Type B pancreatic cell (in vitro differentiated cells): ENCODE results near the gene PROK2. TPM values are rescaled to one million over a fixed set of nuclear protein-coding genes. Genes with fewer than 3 reads are reported as not detected.

Experiments used
- DNase-seq: peaks from one replicate; pipeline ENCODE4 v3.0.0; 2021; ENCODE audit warnings: mixed read lengths; ENCODE audit not compliant: unreplicated experiment; ENCODE audit errors: extremely low spot score
- H3K27ac Mint-ChIP-seq: 2 replicates; pipeline ENCODE4 v1.8.0; 2021; ENCODE audit warnings: mild to moderate bottlenecking, mixed read lengths
- H3K27me3 Mint-ChIP-seq: 2 replicates; pipeline ENCODE4 v1.8.0; 2021; ENCODE audit warnings: mixed read lengths
- H3K36me3 Mint-ChIP-seq: 2 replicates; pipeline ENCODE4 v1.8.0; 2021; ENCODE audit warnings: mixed read lengths
- H3K4me1 Mint-ChIP-seq: one replicate; pipeline ENCODE4 v1.8.0; 2021; ENCODE audit warnings: mixed read lengths; ENCODE audit not compliant: unreplicated experiment
- H3K4me3 Mint-ChIP-seq: 2 replicates; pipeline ENCODE4 v1.8.0; 2021; ENCODE audit warnings: mild to moderate bottlenecking, mixed read lengths
- H3K9me3 Mint-ChIP-seq: 2 replicates; pipeline ENCODE4 v1.8.0; 2021; ENCODE audit warnings: mixed read lengths
- total RNA-seq: library from RNA; stranded (reverse); gene quantifications from 2 replicates; pipeline ENCODE4 v1.2.1, GENCODE V29; 2021; ENCODE audit warnings: low replicate concordance
- TF ChIP-seq, protein P1 (sequence below): fragments of 200-600 bp; sonication (generic); conservative IDR thresholded peaks from 2 replicates; pipeline ENCODE4 v1.5.0; 2021; ENCODE audit warnings: antibody characterized with exemption, mild to moderate bottlenecking

PROK2 gene
- total RNA-seq, 1 donor from 2014 or later: not detected

DNA sequence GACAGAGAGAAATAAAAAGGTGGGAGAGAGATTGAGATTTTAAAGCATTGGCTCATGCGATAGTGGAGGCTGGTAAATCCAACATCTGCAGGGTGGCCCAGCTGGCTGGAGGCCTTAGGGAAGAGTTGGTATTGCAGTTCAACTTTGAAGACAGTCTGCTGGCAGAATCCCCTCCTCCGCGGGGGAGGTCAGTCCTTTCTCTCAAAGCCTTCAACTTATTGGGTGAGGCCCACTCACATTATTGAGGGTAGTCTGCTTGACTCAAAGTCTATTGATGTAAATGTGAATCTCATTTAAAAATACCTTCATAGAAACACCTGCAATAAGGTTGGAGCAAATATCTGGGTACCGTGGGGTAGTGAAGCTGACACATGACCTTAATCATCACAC is 31.8 kb upstream of the PROK2 start:
- TF ChIP-seq, protein P1, sequence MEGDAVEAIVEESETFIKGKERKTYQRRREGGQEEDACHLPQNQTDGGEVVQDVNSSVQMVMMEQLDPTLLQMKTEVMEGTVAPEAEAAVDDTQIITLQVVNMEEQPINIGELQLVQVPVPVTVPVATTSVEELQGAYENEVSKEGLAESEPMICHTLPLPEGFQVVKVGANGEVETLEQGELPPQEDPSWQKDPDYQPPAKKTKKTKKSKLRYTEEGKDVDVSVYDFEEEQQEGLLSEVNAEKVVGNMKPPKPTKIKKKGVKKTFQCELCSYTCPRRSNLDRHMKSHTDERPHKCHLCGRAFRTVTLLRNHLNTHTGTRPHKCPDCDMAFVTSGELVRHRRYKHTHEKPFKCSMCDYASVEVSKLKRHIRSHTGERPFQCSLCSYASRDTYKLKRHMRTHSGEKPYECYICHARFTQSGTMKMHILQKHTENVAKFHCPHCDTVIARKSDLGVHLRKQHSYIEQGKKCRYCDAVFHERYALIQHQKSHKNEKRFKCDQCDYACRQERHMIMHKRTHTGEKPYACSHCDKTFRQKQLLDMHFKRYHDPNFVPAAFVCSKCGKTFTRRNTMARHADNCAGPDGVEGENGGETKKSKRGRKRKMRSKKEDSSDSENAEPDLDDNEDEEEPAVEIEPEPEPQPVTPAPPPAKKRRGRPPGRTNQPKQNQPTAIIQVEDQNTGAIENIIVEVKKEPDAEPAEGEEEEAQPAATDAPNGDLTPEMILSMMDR: no peak
- Mint-ChIP-seq H3K9me3 (no peaks in the 10 kb centered on the region), H3K36me3 (no peaks in the 10 kb centered on the region), H3K4me1 (no peaks in the 10 kb centered on the region), H3K27me3 (peaks cover 6% of the 10 kb centered on the region), H3K4me3 (no peak overlapping the region), H3K27ac (no peak overlapping the region)
- DNase-seq: no peak

DNA sequence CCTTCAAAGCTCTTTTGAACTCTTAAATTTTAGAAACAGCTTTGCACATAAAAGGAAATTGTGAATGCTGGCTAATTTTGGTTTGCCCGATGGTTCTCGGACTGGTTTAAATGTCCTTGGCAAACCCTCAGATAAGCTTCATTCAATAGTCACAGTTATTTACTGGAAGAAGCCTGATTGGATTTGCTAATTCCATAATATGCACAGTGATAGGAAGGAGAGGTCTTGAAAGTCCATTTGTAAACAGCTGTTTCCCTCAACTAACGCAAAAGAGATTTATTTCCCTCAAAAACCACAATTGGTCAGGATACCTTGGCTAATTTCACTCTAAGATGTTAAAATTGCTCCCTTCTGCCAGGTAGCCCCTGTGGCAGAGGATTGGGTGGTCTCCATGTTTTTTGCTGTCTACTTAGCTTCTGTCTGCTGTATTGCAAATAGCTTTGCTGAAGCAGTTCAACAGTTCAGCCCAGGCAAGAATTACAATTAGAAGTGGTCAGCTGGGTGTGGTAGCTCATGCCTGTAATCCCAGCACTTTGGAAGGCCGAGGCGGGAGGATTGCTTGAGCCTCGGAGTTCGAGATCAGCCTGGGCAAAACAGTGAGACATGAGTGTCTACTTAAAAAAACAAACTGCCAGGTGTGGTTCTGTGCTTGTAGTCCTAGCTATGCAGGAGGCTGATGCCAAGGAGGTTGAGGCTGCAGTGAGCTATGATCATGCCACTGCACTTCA is 30.6 kb upstream of the PROK2 start:
- TF ChIP-seq, protein P1: no peak
- Mint-ChIP-seq H3K27ac (no peak overlapping the region), H3K4me1 (no peaks in the 10 kb centered on the region), H3K36me3 (no peaks in the 10 kb centered on the region), H3K9me3 (no peaks in the 10 kb centered on the region), H3K4me3 (no peak overlapping the region), H3K27me3 (peaks cover 6% of the 10 kb centered on the region)
- no peak for DNase-seq

DNA sequence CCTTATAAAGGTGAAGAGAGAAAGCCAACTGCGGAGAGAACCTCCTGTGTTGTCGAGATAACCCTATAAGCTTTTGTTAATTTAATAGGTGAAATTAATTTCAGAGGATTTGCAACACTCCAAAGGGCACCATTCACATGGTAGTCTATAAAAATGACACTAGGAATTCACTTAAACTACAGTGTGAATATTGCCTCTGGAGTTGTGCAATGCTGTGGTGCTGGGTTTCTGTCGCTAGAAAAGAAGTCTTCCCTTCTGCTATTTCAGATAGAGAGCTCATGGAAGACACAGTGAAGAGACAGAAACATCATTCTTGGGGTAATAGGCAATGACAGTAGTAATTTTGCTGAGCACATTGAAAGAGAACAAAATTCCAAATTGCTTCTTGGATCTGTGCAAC is 28.8 kb upstream of the PROK2 start:
- H3K9me3 Mint-ChIP-seq: no peaks in the 10 kb centered on the region
- H3K4me3 Mint-ChIP-seq: no peak overlapping the region
- no peak overlapping the region for H3K27ac Mint-ChIP-seq
- no peak for DNase-seq
- no peaks in the 10 kb centered on the region for H3K36me3 Mint-ChIP-seq
- TF ChIP-seq, protein P1: no peak
- peaks cover 6% of the 10 kb centered on the region for H3K27me3 Mint-ChIP-seq
- no peaks in the 10 kb centered on the region for H3K4me1 Mint-ChIP-seq

DNA sequence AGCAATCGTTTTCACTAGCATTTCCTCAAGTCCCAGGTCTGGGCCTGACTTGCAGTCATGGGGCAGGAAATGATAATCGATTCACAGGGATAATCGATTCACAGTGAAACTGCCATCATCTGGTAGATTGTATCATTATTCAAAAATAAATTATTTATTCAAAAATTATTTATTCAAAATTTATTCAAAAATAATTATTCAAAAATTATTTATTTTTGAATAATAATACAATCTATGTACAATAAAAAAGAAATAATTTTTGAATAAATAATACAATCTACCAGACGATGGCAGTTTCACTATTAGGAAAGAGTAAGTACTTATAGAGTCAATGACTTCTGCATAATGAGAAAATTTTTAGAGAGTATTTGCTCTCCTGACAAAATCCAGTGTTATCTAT is 28.1 kb upstream of the PROK2 start:
- Mint-ChIP-seq H3K9me3 (no peaks in the 10 kb centered on the region), H3K4me1 (no peaks in the 10 kb centered on the region), H3K36me3 (no peaks in the 10 kb centered on the region), H3K27ac (no peak overlapping the region), H3K4me3 (no peak overlapping the region), H3K27me3 (peaks cover 6% of the 10 kb centered on the region)
- DNase-seq: no peak
- TF ChIP-seq, protein P1: no peak

DNA sequence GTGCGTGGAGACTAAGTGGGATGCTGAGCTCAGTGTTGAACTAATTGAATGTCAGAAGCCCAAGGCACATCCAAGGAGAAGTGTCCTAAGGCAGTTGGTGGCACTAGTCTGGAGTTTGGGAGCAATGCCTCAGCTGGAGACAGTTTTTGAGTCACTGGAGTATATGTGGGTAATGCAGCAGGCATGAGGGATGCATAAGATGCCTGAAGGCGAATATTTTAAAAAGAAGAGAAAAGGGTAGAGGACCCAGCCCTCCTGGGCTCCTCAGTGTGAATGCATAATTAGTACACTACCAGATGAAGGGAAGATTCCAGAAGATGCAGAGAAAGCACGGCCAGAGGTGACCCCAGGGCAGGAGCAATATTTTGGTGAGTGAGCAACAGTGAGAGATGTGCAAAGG is 25.1 kb upstream of the PROK2 start:
- Mint-ChIP-seq H3K36me3 (no peaks in the 10 kb centered on the region), H3K4me3 (no peak overlapping the region), H3K4me1 (no peaks in the 10 kb centered on the region), H3K27ac (no peak overlapping the region), H3K9me3 (no peaks in the 10 kb centered on the region), H3K27me3 (no peaks in the 10 kb centered on the region)
- TF ChIP-seq, protein P1: no peak
- no peak for DNase-seq
